Small intestine (tissue), 7 donors: ENCODE data around the gene PLD2. TPM values are rescaled to one million over a fixed set of nuclear protein-coding genes. Genes with fewer than 3 reads are reported as not detected.
"Not testable (repeated sequence)": the region's sequence is repeated elsewhere in the genome, so short reads cannot be mapped to it uniquely, and the experiment has no call there.

Experiments
- DNase-seq, 2 donors: peaks; one replicate each; pipeline versions ENCODE4 v3.0.0 to v3.0.0-alpha.2; 2013
- FAIRE-seq: peaks from 2 replicates; lab custom pipeline; 2012; peaks lifted over from hg19 to GRCh38; lab: Jason Lieb, UNC
- H3K27ac ChIP-seq, 3 donors: one replicate each; pipeline ENCODE4 v1.5.1; 2013; ENCODE audit warnings: low read length in 2 of 3, mild to moderate bottlenecking in 2 of 3, control low read depth in 1 of 3, inconsistent platforms in 1 of 3, low read depth in 1 of 3, moderate library complexity in 1 of 3
- H3K27me3 ChIP-seq, 3 donors: one replicate each; pipeline ENCODE4 v1.6.1; 2013; ENCODE audit warnings: low read length in 3 of 3, inconsistent platforms in 1 of 3; ENCODE audit not compliant: control insufficient read depth in 3 of 3, insufficient read depth in 3 of 3
- H3K36me3 ChIP-seq, 3 donors: one replicate each; pipeline ENCODE4 v1.6.1; 2013; ENCODE audit warnings: low read length in 3 of 3, inconsistent platforms in 1 of 3, low read depth in 1 of 3, mild to moderate bottlenecking in 1 of 3, moderate library complexity in 1 of 3; ENCODE audit not compliant: control insufficient read depth in 3 of 3, insufficient read depth in 2 of 3
- H3K4me1 ChIP-seq, 3 donors: one replicate each; pipeline ENCODE4 v1.6.1; 2013; ENCODE audit warnings: low read length in 2 of 3, inconsistent platforms in 1 of 3, low read depth in 1 of 3, mild to moderate bottlenecking in 1 of 3, moderate library complexity in 1 of 3; ENCODE audit not compliant: control insufficient read depth in 3 of 3, insufficient read depth in 2 of 3
- H3K4me3 ChIP-seq, 3 donors: one replicate each; pipeline ENCODE4 v1.5.1; 2013; ENCODE audit warnings: low read length in 3 of 3, control low read depth in 1 of 3, inconsistent platforms in 1 of 3, low read depth in 1 of 3, mild to moderate bottlenecking in 1 of 3, moderate library complexity in 1 of 3
- H3K9me3 ChIP-seq, 2 donors: one replicate each; pipeline ENCODE4 v1.6.1; 2013; ENCODE audit warnings: low read depth in 1 of 2, low read length in 1 of 2; ENCODE audit not compliant: control insufficient read depth in 2 of 2, insufficient read depth in 1 of 2
- WGBS, 3 donors: extraction: QIAGEN DNeasy Blood & Tissue Kit; methylation state at CpG; one replicate each; pipeline ENCODE4 v1.1.7; 2013; 5-methylcytosine and 5-hydroxymethylcytosine counted together
- polyA plus RNA-seq, 4 donors: library from polyadenylated mRNA; stranded (reverse) in 3 of 4; unstranded in 1 of 4; fragments of 200-250 nt in 3 of 4; fragments of 120-200 nt in 1 of 4; gene quantifications; one replicate each; pipeline versions ENCODE4 v1.2.1 to v1.2.3, GENCODE V29; 2013
- donor health status: healthy with polysubstance abuse.
- donor health status: control.
- donor health status: control.
- donor health status: Bipolar disorder and iron deficiency.
- donor health status: healthy.

The PLD2 gene
- polyA plus RNA-seq, 4 donors: 9.2 to 18.8 (median 10.7) TPM

- H3K4me1 ChIP-seq: peaks cover 0 to 5% (median 0%) of the 10 kb centered on the region in 3 donors
- no peak overlapping the region for H3K27ac ChIP-seq
- H3K36me3 ChIP-seq: peaks cover 0 to 54% (median 4%) of the 10 kb centered on the region in 3 donors
- H3K27me3 ChIP-seq: no peaks in the 10 kb centered on the region
- WGBS, 3 donors: 89 to 92% (median 90%) methylated on average over 7 of the region's 7 CpGs
- H3K9me3 ChIP-seq: no peaks in the 10 kb centered on the region
- DNase-seq (no peak), FAIRE-seq (no peak)
- no peak overlapping the region for H3K4me3 ChIP-seq
These were observed 5.7 kb downstream of the PLD2 start for GRCh38 chr17:4812690-4813089.

GRCh38 chr17:4815043-4815675 is 8.2 kb downstream of the PLD2 start:
- FAIRE-seq: no peak
- 76 to 80% (median 77%) methylated on average over 6 to 7 of the region's 7 CpGs for WGBS, 3 donors

GRCh38 chr17:4816826-4817225 is 9.9 kb downstream of the PLD2 start:
- H3K27ac ChIP-seq: no peak overlapping the region
- no peaks in the 10 kb centered on the region for H3K27me3 ChIP-seq
- peaks cover 0 to 59% (median 4%) of the 10 kb centered on the region in 3 donors for H3K36me3 ChIP-seq
- H3K9me3 ChIP-seq: no peaks in the 10 kb centered on the region
- DNase-seq: no peak
- no peak overlapping the region for H3K4me3 ChIP-seq
- no peak for FAIRE-seq
- 91 to 96% (median 96%) methylated on average over 10 to 13 of the region's 13 CpGs for WGBS, 3 donors
- no peaks in the 10 kb centered on the region for H3K4me1 ChIP-seq

More at GRCh38 chr17:4815043-4815675, 8.2 kb downstream of the PLD2 start:
- H3K4me1 ChIP-seq: no peaks in the 10 kb centered on the region
- peaks cover 0 to 62% (median 4%) of the 10 kb centered on the region in 3 donors for H3K36me3 ChIP-seq
- no peak overlapping the region for H3K27ac ChIP-seq
- H3K27me3 ChIP-seq: no peaks in the 10 kb centered on the region
- H3K9me3 ChIP-seq: no peaks in the 10 kb centered on the region
- no peak for DNase-seq
- no peak overlapping the region for H3K4me3 ChIP-seq

DNA sequence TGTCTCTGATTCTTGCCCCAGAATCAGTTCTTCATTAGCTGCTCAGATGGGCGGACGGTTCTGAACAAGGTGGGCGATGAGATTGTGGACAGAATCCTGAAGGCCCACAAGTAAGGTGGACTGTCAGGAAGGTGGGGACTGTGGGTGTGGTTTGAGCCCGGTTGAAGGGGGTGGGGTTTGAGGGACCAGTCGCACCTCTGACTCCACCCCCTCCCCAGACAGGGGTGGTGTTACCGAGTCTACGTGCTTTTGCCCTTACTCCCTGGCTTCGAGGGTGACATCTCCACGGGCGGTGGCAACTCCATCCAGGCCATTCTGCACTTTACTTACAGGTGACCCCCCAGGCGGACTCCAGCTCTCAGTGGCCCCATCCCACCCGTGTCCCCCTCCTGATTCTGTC is 11.3 kb downstream of the PLD2 start:
- no peak for DNase-seq

GRCh38 chr17:4822835-4823234 is 15.9 kb downstream of the PLD2 start:
- peaks cover 0 to 4% (median 0%) of the 10 kb centered on the region in 3 donors for H3K4me1 ChIP-seq
- peaks cover 0 to 38% (median 0%) of the 10 kb centered on the region in 3 donors for H3K36me3 ChIP-seq
- no peak overlapping the region for H3K4me3 ChIP-seq
- H3K27me3 ChIP-seq: no peaks in the 10 kb centered on the region
- 56 to 69% (median 61%) methylated on average over 3 of the region's 3 CpGs for WGBS, 3 donors
- no peak overlapping the region for H3K27ac ChIP-seq
- H3K9me3 ChIP-seq: no peaks in the 10 kb centered on the region
- no peak for FAIRE-seq
- DNase-seq: no peak

More for the DNA sequence above, 11.3 kb downstream of the PLD2 start:
- WGBS, 3 donors: 77 to 85% (median 77%) methylated on average over 12 of the region's 12 CpGs
- FAIRE-seq: no peak
- Histone ChIP-seq H3K4me1 (peaks cover 0 to 4% (median 0%) of the 10 kb centered on the region in 3 donors), H3K9me3 (no peaks in the 10 kb centered on the region), H3K4me3 (no peak overlapping the region), H3K27me3 (no peaks in the 10 kb centered on the region), H3K27ac (no peak overlapping the region), H3K36me3 (peaks cover 0 to 69% (median 4%) of the 10 kb centered on the region in 3 donors)

GRCh38 chr17:4823373-4824089 is 16.6 kb downstream of the PLD2 start:
- DNase-seq: no peak
- H3K4me3 ChIP-seq: no peak overlapping the region
- no peak overlapping the region for H3K27ac ChIP-seq
- H3K9me3 ChIP-seq: no peaks in the 10 kb centered on the region
- 31 to 64% (median 53%) methylated on average over 12 of the region's 12 CpGs for WGBS, 3 donors
- peaks cover 0 to 4% (median 0%) of the 10 kb centered on the region in 3 donors for H3K4me1 ChIP-seq
- peaks cover 0 to 31% (median 0%) of the 10 kb centered on the region in 3 donors for H3K36me3 ChIP-seq
- H3K27me3 ChIP-seq: no peaks in the 10 kb centered on the region
- no peak for FAIRE-seq

GRCh38 chr17:4827399-4827798 is 20.4 kb downstream of the PLD2 start:
- H3K4me3 ChIP-seq: no peak overlapping the region
- no peaks in the 10 kb centered on the region for H3K9me3 ChIP-seq
- peaks cover 0 to 11% (median 0%) of the 10 kb centered on the region in 3 donors for H3K36me3 ChIP-seq
- H3K27me3 ChIP-seq: no peaks in the 10 kb centered on the region
- FAIRE-seq (no peak), DNase-seq (no peak)
- H3K27ac ChIP-seq: no peak overlapping the region
- peaks cover 0 to 4% (median 0%) of the 10 kb centered on the region in 3 donors for H3K4me1 ChIP-seq
- 72 to 77% (median 74%) methylated on average over 8 of the region's 8 CpGs for WGBS, 3 donors

DNA sequence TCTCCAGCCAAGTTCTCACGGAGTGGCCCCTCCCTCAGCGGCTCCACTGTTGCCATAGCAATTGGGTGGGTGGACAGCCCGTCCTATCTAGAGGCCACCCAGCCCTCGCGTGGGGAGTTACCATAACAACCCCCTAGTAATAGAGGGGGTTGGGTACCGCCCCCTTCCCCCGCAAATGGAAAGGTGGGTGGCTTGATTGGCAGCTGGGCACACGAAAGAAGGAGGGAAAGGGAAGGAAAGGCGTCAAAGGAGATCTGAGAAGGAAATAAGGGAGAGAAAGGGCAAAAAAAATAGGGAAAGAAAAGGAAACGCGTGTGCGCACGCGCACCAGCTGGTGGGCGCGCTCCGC is 25.9 kb downstream of the PLD2 start:
- Histone ChIP-seq H3K36me3 (peaks cover 0 to 17% (median 3%) of the 10 kb centered on the region in 3 donors), H3K4me1 (peaks cover 3 to 25% (median 10%) of the 10 kb centered on the region in 3 donors), H3K4me3 (peak overlapping the region; percentile 25 to 90 (median 56)), H3K27ac (peak overlapping the region in 2 of 3 donors; percentile 81 to 97)
- H3K9me3 ChIP-seq, FAIRE-seq, H3K27me3 ChIP-seq, DNase-seq: not testable (repeated sequence)
- WGBS, 3 donors: 0% methylated on average over 9 to 12 of the region's 17 CpGs
